DMS79 treated with DMSO at 0.1 percent for 48 hours (cell line): ENCODE data around the gene AJM1.

Source experiments
- DNase-seq: peaks from one replicate; lab custom pipeline; 2025; lab: John Stamatoyannopoulos, UW

The AJM1 gene

GRCh38 chr9:136845465-136846260 is 3.4 kb downstream of the AJM1 start:
- no peak for DNase-seq

- DNase-seq: no peak
Measured at GRCh38 chr9:136846376-136847087, 4.3 kb downstream of the AJM1 start.

- no peak for DNase-seq
Measured at GRCh38 chr9:136847088-136847825, 5.0 kb downstream of the AJM1 start.

- DNase-seq: peak; percentile 38
Measured at GRCh38 chr9:136847826-136848392, 5.6 kb downstream of the AJM1 start.

GRCh38 chr9:136848393-136849037 is 6.2 kb downstream of the AJM1 start:
- no peak for DNase-seq

- peak; percentile 99 for DNase-seq
Measured at GRCh38 chr9:136849038-136849959, 7.0 kb downstream of the AJM1 start, which contains the start of gene PHPT1. TSS of gene PHPT1 (plus strand) at chr9:136849409. CDS start at chr9:136849431, 22 bp downstream.

- no peak for DNase-seq
Measured at GRCh38 chr9:136849960-136850865, 7.9 kb downstream of the AJM1 start.

- no peak for DNase-seq
Measured at GRCh38 chr9:136850866-136851775, 8.8 kb downstream of the AJM1 start.

GRCh38 chr9:136851941-136852663 is 9.8 kb downstream of the AJM1 start, which contains the start of gene MAMDC4:
TSS of gene MAMDC4 (plus strand) at chr9:136852346. CDS start at chr9:136852417, 71 bp downstream.
- no peak for DNase-seq

- DNase-seq: no peak
Measured at GRCh38 chr9:136852664-136853595, 10.7 kb downstream of the AJM1 start.

GRCh38 chr9:136853596-136854112 is 11.4 kb downstream of the AJM1 start:
- no peak for DNase-seq

- no peak for DNase-seq
Measured at GRCh38 chr9:136854113-136854841, 12.0 kb downstream of the AJM1 start.

GRCh38 chr9:136854842-136855460 is 12.7 kb downstream of the AJM1 start:
- no peak for DNase-seq

GRCh38 chr9:136855461-136856078 is 13.3 kb downstream of the AJM1 start:
- no peak for DNase-seq

GRCh38 chr9:136856079-136856476 is 13.8 kb downstream of the AJM1 start:
- DNase-seq: no peak
